ENCODE measurements around the gene SPRR1A. TPM values are rescaled to one million over a fixed set of nuclear protein-coding genes. Genes with fewer than 3 reads are reported as not detected.

The SPRR1A gene
- total RNA-seq, 2 donors from 2014 or later, result not detected

DNA sequence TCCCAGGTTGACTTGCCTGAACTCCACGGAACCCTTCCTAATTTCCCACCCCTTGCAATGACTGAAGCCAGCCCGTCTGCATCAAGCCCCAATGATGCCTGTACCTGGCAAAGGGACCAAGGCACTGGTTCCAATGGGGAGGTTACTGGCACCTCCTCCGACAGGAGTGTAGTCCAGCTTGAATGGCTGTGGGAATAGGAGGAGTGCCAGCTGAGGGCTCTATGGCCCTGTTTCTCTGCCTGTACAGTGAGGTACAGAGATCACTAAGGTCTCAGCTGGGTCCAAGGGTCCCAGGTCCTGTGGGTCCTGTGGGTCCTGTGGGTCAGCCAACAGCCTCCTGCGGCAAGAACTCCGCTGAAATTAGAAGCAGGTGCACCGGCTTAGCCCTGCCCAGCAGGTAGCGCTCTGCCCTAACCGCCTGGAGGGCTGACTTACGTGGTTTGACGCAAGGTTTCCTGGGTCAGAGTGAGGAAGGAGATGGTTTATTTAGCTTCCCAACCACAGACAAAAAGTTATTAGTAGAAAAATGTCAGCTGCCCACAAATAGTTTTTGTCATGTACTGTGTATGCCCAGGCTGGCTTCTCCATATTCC is 23.3 kb upstream of the SPRR1A start:
- 77 to 92% methylated on average over 2 to 10 of the region's 10 CpGs for WGBS, 2 experiments (ENCODE audit: insufficient coverage in 1 of 2, insufficient read length in 1 of 2)
- Histone ChIP-seq H3K36me3 (ENCODE audit: control insufficient read depth, insufficient read depth, low read length) (no peaks in the 10 kb centered on the region), H3K4me1 (ENCODE audit: control insufficient read depth, insufficient read depth, low read length) (no peaks in the 10 kb centered on the region), H3K9ac (ENCODE audit: extremely low read depth, low read length, poor library complexity, severe bottlenecking) (no peak overlapping the region), H3K27me3 (ENCODE audit: control insufficient read depth, insufficient read depth, low read length, poor library complexity, severe bottlenecking) (no peaks in the 10 kb centered on the region), H3K9me3 (ENCODE audit: control insufficient read depth, low read length) (peaks cover 35% of the 10 kb centered on the region), H3K27ac (ENCODE audit: low read depth, low read length) (no peak overlapping the region), H3K4me3 (ENCODE audit: low read length) (no peak overlapping the region)
- Mint-ChIP-seq H3K27ac (no peak overlapping the region), H3K4me3 (no peak overlapping the region), H3K9me3 (peaks cover 43% of the 10 kb centered on the region), H3K36me3 (ENCODE audit: low read depth) (no peaks in the 10 kb centered on the region), H3K27me3 (ENCODE audit: insufficient read depth) (no peaks in the 10 kb centered on the region), H3K4me1 (peaks cover 1% of the 10 kb centered on the region)
- TF ChIP-seq, protein P1, sequence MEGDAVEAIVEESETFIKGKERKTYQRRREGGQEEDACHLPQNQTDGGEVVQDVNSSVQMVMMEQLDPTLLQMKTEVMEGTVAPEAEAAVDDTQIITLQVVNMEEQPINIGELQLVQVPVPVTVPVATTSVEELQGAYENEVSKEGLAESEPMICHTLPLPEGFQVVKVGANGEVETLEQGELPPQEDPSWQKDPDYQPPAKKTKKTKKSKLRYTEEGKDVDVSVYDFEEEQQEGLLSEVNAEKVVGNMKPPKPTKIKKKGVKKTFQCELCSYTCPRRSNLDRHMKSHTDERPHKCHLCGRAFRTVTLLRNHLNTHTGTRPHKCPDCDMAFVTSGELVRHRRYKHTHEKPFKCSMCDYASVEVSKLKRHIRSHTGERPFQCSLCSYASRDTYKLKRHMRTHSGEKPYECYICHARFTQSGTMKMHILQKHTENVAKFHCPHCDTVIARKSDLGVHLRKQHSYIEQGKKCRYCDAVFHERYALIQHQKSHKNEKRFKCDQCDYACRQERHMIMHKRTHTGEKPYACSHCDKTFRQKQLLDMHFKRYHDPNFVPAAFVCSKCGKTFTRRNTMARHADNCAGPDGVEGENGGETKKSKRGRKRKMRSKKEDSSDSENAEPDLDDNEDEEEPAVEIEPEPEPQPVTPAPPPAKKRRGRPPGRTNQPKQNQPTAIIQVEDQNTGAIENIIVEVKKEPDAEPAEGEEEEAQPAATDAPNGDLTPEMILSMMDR (conservative IDR thresholded peaks at IDR 0.05), result peak; percentile 67
- DNase-seq, result peak; percentile 48

GRCh38 chr1:152961226-152961891 is 22.5 kb upstream of the SPRR1A start:
- DNase-seq, result no peak
- Histone ChIP-seq H3K9ac (ENCODE audit: extremely low read depth, low read length, poor library complexity, severe bottlenecking) (no peak overlapping the region), H3K27ac (ENCODE audit: low read depth, low read length) (no peak overlapping the region), H3K4me3 (ENCODE audit: low read length) (no peak overlapping the region), H3K36me3 (ENCODE audit: control insufficient read depth, insufficient read depth, low read length) (no peaks in the 10 kb centered on the region), H3K4me1 (ENCODE audit: control insufficient read depth, insufficient read depth, low read length) (no peaks in the 10 kb centered on the region), H3K27me3 (ENCODE audit: control insufficient read depth, insufficient read depth, low read length, poor library complexity, severe bottlenecking) (no peaks in the 10 kb centered on the region), H3K9me3 (ENCODE audit: control insufficient read depth, low read length) (peaks cover 41% of the 10 kb centered on the region)
- peaks cover 1% of the 10 kb centered on the region for H3K4me1 Mint-ChIP-seq
- H3K36me3 Mint-ChIP-seq (ENCODE audit: low read depth), result no peaks in the 10 kb centered on the region
- WGBS, 2 experiments (ENCODE audit: insufficient coverage in 1 of 2, insufficient read length in 1 of 2), result 88 to 91% methylated on average over 7 of the region's 7 CpGs
- H3K4me3 Mint-ChIP-seq, result no peak overlapping the region
- H3K9me3 Mint-ChIP-seq, result peaks cover 47% of the 10 kb centered on the region
- TF ChIP-seq, protein P1 (conservative IDR thresholded peaks at IDR 0.05), result no peak
- no peaks in the 10 kb centered on the region for H3K27me3 Mint-ChIP-seq (ENCODE audit: insufficient read depth)
- no peak overlapping the region for H3K27ac Mint-ChIP-seq

DNA sequence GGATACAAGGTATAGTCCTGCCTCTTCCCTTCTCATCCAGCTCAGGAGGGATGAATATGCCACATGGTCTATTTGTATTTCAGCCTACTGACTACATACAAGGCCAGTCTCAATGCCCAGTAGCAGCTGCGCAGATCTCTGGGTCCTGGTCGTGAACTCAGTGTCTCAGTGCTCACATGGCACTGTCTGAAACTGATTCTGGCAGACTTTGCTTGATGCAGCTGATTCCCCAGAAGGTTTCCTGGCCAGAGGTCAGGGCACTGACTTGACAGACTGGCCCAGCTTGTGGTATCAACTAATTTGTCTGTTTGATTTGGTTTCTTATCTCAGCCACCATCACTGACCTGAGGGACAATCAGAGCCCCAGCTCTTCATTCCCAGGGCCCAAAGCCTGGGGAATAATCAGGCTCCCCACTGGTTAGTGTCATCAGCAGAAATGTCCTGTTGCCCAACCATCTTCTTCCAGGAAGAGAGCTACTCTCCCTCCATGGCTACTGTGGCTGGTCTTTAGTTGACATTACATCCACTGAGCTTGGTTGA is 20.9 kb upstream of the SPRR1A start:
- no peaks in the 10 kb centered on the region for H3K27me3 ChIP-seq (ENCODE audit: control insufficient read depth, insufficient read depth, low read length, poor library complexity, severe bottlenecking)
- H3K27me3 Mint-ChIP-seq (ENCODE audit: insufficient read depth), result no peaks in the 10 kb centered on the region
- 70 to 84% methylated on average over 2 of the region's 2 CpGs for WGBS, 2 experiments (ENCODE audit: insufficient coverage in 1 of 2, insufficient read length in 1 of 2)
- H3K9me3 ChIP-seq (ENCODE audit: control insufficient read depth, low read length), result peaks cover 35% of the 10 kb centered on the region
- no peak overlapping the region for H3K27ac Mint-ChIP-seq
- no peaks in the 10 kb centered on the region for H3K4me1 ChIP-seq (ENCODE audit: control insufficient read depth, insufficient read depth, low read length)
- no peak overlapping the region for H3K27ac ChIP-seq (ENCODE audit: low read depth, low read length)
- H3K36me3 Mint-ChIP-seq (ENCODE audit: low read depth), result no peaks in the 10 kb centered on the region
- TF ChIP-seq, protein P1 (conservative IDR thresholded peaks at IDR 0.05), result no peak
- no peaks in the 10 kb centered on the region for H3K36me3 ChIP-seq (ENCODE audit: control insufficient read depth, insufficient read depth, low read length)
- H3K4me1 Mint-ChIP-seq, result peaks cover 1% of the 10 kb centered on the region
- H3K9ac ChIP-seq (ENCODE audit: extremely low read depth, low read length, poor library complexity, severe bottlenecking), result no peak overlapping the region
- H3K9me3 Mint-ChIP-seq, result peaks cover 45% of the 10 kb centered on the region
- H3K4me3 ChIP-seq (ENCODE audit: low read length), result no peak overlapping the region
- no peak for DNase-seq
- no peak overlapping the region for H3K4me3 Mint-ChIP-seq

Data from endodermal cell (in vitro differentiated cells).